GM18502 (cell line): ENCODE measurements around the gene USP51.
A peak's percentile ranks its signal among the peaks of the same experiment; 100 is the strongest.
"Not testable (repeated sequence)": the region's sequence is repeated elsewhere in the genome, so short reads cannot be mapped to it uniquely, and the experiment has no call there.

Source experiments
- ATAC-seq: cut with Tn5 transposase; IDR thresholded peaks from one replicate; pipeline ENCODE4 v1.9.1; 2021; ENCODE audit warnings: mild to moderate bottlenecking; ENCODE audit not compliant: unreplicated experiment, poor library complexity

USP51 gene

DNA sequence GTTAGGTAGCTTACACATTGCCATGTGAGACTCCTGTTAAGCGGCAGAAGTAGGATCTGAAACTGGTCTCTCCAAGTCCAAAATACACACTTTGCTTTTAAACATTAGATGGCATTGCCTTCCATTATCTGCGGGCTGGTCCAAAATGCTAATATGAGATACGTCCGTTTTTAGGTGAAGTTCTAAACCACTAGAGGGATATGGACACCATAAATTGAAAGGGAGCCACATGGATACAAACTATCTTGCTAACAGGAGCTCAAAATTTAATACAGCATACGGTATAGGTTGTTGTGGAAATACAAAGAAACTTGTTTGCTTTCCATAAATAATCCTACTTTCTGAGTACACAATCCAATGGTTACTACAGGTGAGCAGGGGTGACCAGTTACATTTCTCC lies 23.9 kb downstream of the USP51 start:
- not testable (repeated sequence) for ATAC-seq

DNA sequence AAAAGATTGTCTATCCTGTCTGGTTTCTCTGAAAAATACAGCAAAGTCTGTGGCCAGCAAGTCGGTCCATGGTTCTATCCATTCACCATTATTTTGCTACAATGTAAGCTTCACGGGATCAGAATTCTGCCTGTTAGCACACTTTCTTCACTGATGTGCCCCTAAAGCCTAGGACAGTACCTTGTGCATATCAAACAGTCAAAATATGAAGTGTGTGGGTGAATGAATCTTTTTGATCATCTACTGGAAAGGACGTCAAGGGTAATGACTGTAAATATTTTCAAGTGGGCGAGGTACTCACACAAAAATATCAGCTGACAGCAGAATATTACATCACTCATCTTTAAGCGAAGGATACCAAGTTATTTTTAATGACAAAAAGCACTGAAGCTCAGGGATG lies 24.5 kb downstream of the USP51 start:
- ATAC-seq, result not testable (repeated sequence)

DNA sequence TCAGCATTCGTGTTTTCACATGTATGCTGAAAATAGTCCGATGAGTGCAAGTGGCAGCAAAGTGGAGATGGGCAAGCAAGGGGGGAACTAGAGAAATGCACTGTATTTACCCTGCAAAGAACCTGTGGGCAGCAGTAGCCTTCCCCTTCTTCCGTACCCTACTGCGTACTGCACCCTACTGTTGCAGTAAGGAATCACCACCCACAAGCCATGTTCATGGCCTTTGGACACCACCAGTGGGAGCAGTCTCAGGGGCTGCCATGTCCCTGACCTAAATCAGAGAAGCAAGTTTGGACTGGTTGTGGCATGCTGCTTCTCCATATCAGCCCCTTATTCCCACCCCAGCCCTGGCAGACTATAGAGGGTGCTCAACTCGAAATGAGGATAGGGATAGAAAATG lies 25.6 kb downstream of the USP51 start:
- ATAC-seq, result peak; percentile 56

DNA sequence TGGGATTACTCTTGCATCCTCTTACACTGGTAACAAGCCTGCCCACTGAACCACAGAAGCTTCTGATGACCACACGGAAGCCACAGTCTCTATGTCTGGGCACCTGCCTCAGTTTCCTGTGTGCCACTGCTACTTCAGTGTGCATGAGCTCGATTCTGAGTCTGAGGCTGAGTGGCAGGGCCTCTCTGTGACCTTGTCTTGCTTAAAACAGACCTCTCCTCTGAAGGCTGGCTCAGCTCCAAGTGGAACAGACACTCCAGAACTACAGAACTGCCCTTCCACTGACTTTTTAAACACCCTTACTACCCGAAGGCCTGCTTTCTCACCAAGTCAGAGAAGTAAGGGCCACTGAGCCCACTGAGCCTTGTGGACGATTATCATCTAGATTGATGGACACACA lies 29.7 kb downstream of the USP51 start:
- not testable (repeated sequence) for ATAC-seq

DNA sequence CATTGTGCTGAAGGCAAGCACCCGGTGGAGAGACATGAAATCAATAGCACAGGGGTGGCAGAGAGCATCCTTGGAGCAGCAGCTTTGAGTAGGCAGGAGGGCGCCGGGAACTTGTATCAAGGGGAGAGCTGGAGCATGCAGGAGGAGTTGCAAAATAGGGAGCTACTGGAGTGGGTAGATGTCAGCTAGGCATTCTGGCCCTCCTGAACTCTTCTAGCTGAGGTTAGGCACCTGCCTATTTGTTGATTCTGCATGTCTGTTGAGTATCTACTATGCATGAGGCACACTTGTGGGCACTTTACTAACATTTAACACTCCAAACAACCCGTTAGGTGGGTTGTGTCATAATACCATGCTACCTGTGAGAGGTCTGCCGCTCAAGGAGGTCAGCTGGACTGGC lies 30.2 kb downstream of the USP51 start:
- not testable (repeated sequence) for ATAC-seq

DNA sequence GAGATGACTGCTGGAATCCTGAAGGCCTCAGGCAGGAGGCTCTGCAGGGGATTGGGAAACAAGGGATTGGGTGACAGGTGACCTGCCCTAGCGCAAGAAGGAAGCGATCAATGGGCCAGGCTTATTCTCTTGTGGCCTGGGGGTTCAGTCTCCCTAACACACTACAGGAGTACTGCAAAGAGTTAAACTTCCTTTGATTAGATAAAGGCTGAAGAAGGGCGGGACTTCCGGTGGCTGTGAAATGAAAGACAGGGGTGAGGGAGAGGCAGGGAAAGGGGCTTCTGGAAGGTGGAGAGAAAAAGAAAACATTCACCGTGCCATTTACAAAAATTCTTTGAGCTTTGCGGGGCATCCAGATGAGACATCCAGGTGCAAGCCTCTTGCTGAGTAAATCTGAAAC lies 33.9 kb downstream of the USP51 start:
- ATAC-seq, result not testable (repeated sequence)

DNA sequence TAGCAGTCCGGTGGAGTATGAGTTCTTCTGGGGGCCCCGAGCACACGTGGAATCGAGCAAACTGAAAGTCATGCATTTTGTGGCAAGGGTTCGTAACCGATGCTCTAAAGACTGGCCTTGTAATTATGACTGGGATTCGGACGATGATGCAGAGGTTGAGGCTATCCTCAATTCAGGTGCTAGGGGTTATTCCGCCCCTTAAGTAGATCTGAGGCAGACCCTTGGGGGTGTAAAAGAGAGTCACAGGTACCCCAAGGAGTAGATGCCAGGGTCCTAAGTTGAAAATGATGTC lies 36.9 kb downstream of the USP51 start:
- ATAC-seq, result no peak

DNA sequence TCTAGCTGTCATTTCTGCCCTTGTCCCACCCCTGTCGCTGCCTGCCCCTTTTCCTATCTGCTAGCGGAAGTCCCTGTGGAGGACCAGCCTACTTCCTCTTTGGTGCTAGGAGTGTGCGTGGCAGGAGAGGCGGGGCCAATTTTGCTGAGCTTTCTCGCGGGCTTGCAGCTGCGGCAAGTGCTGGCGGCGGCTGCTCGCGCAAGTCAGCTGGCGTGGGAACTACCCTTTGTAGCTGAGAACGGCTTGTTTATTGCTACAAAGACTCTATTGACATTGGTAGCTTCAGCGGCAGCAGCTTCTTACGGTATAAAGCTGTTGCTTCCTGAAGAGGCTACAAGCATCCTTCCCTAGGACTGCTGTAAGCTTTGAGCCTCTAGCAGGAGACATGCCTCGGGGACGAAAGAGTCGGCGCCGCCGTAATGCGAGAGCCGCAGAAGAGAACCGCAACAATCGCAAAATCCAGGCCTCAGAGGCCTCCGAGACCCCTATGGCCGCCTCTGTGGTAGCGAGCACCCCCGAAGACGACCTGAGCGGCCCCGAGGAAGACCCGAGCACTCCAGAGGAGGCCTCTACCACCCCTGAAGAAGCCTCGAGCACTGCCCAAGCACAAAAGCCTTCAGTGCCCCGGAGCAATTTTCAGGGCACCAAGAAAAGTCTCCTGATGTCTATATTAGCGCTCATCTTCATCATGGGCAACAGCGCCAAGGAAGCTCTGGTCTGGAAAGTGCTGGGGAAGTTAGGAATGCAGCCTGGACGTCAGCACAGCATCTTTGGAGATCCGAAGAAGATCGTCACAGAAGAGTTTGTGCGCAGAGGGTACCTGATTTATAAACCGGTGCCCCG lies 37.4 kb downstream of the USP51 start, which contains the start of gene MAGEH1:
Gene MAGEH1 (plus strand): TSS at position 138 of the 843 bp plus-strand sequence. CDS start 248 bp downstream, at position 386.
- ATAC-seq, result peak; percentile 98

DNA sequence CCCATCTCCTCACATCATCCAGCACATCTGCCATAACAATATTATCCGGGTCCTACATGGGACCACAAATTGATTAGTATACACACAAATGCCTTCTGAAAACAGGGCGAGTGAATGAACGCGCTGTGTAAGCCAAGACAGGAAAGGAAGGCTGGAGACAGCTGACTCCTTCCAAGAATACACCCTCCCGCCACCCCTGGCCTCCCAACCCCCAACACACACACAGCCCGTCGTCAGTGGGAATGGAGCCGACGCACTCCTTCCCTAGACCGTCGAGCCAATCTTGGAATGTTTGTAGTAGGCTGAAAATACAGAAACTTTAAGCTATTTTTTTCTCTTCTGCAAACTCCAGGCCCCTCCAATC lies 38.0 kb downstream of the USP51 start:
- peak; percentile 34 for ATAC-seq

DNA sequence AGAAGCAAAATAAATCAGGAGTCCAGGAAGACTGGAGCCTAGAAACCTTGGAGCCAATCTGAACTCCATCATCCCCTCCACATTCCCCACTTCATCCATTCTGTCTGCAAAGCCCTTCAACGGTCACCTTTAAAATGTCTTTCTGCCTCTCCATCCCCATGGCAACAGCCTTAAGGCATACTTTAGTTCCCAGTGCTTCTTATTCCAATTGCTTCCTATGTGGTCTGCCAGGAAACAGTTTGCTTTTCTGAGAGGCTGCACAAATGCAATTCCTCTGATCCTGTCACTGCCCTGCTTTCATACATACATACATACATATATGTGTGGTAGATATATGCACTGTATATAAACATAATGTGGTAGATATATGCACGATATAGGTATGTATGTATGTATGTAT lies 38.5 kb downstream of the USP51 start:
- no peak for ATAC-seq

DNA sequence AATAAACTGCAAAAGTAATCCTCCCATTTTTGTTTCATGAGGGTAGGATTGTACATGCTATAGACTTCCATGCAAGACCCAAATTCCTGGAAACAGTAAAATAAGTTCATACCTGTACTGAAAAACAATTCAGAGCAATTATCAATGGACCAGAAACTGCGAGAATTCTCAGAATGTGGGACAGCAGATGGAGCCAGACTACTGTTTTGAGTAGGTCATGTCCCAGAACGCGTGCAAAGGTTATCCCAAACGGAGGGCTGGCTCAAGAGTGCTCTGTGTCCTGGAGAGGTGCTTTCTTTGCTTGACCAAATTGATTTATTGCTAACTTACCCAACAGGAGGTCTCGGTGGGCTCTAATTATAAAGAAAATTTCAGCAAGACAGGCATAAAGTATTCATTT lies 39.4 kb downstream of the USP51 start:
- no peak for ATAC-seq

DNA sequence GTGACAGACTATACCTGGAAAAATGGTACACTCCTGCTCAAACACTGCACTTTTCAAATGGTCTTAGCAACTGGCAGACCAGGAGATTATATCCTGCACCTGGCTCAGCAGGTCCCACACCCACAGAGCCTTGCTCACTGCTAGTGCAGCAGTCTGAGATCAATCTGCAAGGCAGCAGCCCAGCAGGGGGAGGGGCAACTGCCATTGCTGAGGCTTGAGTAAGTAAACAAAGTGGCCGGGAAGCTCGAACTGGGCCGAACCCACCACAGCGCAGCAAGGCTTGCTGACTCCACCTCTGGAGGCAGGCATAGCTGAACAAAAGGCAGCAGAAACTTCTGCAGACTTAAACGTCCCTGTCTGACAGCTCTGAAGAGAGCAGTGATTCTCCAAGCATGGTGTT lies 46.2 kb downstream of the USP51 start:
- ATAC-seq, result not testable (repeated sequence)
